IMR-90 (cell line): Measurements from ENCODE around the gene GDPD3. TPM values are rescaled to one million over a fixed set of nuclear protein-coding genes. Genes with fewer than 3 reads are reported as not detected.

Source experiments
- ATAC-seq: fragments of 200-7000 bp; cut with Tn5 transposase; 2 replicates; pipeline ENCODE4 v1.9.1; 2020; ENCODE audit warnings: low read depth, mild to moderate bottlenecking, moderate library complexity
- BruUV-seq: library from RNA; stranded (reverse); fragments of 400-500 nt; replicated peaks from 2 replicates; lab custom pipeline; 2021; lab: Mats Ljungman, UMichigan
- CTCF ChIA-PET: fragments of 300-600 bp; formaldehyde crosslinking; extraction: SDS; loops from one replicate; lab custom pipeline; 2021; ENCODE audit warnings: antibody characterized with exemption; lab: Yijun Ruan, JAX
- POLR2A ChIA-PET: fragments of 300-600 bp; sonication (Branson Sonifier 250); formaldehyde crosslinking; loops from one replicate; lab custom pipeline; 2022; ENCODE audit warnings: antibody characterized with exemption; ENCODE audit not compliant: unreplicated experiment; lab: Charles Lee
- DNase-seq: peaks from one replicate; pipeline ENCODE4 v3.0.0; 2013
- H2AFZ ChIP-seq: replicated peaks from 2 replicates; pipeline ENCODE3; 2013; ENCODE audit warnings: low read length, mild to moderate bottlenecking; ENCODE audit not compliant: poor library complexity
- H2AK5ac ChIP-seq: 2 replicates; pipeline ENCODE4 v1.6.1; 2013; ENCODE audit warnings: low read depth, low read length, inconsistent platforms
- H2AK9ac ChIP-seq: replicated peaks from 2 replicates; pipeline ENCODE3; 2013; ENCODE audit warnings: mild to moderate bottlenecking, low read depth, low read length, moderate library complexity; ENCODE audit not compliant: poor library complexity
- H2BK120ac ChIP-seq: 2 replicates; pipeline ENCODE4 v1.6.1; 2013; ENCODE audit warnings: low read depth, low read length, inconsistent platforms
- H2BK15ac ChIP-seq: 3 replicates; pipeline ENCODE4 v1.6.1; 2013; ENCODE audit warnings: low read depth, low read length, inconsistent platforms
- H2BK20ac ChIP-seq: 2 replicates; pipeline ENCODE4 v1.6.1; 2013; ENCODE audit warnings: low read depth, mild to moderate bottlenecking, inconsistent platforms, low read length, moderate library complexity
- H2BK5ac ChIP-seq: 2 replicates; pipeline ENCODE4 v1.6.1; 2013; ENCODE audit warnings: mild to moderate bottlenecking, low read depth, low read length, inconsistent platforms; ENCODE audit not compliant: poor library complexity, severe bottlenecking
- H3K14ac ChIP-seq: replicated peaks from 2 replicates; pipeline ENCODE4 v1.6.1; 2013; ENCODE audit warnings: low read depth, low read length, inconsistent platforms
- H3K18ac ChIP-seq: 2 replicates; pipeline ENCODE4 v1.6.1; 2013; ENCODE audit warnings: low read depth, low read length, control low read depth
- H3K23ac ChIP-seq: 2 replicates; pipeline ENCODE4 v1.6.1; 2013; ENCODE audit warnings: low read depth, low read length, inconsistent platforms
- H3K27ac ChIP-seq: 2 replicates; pipeline ENCODE4 v1.5.1; 2013; ENCODE audit warnings: mild to moderate bottlenecking, control low read depth, low read length; ENCODE audit not compliant: insufficient read depth
- H3K27me3 ChIP-seq: 2 replicates; pipeline ENCODE4 v1.6.1; 2013; ENCODE audit warnings: low read length; ENCODE audit not compliant: control insufficient read depth, insufficient read depth
- H3K36me3 ChIP-seq: 2 replicates; pipeline ENCODE4 v1.6.1; 2013; ENCODE audit warnings: low read length, mixed read lengths; ENCODE audit not compliant: control insufficient read depth, insufficient read depth
- H3K4ac ChIP-seq: 2 replicates; pipeline ENCODE4 v1.6.1; 2013; ENCODE audit warnings: low read depth, low read length, inconsistent platforms
- H3K4me1 ChIP-seq: 2 replicates; pipeline ENCODE4 v1.6.1; 2013; ENCODE audit warnings: low read length, mixed read lengths; ENCODE audit not compliant: control insufficient read depth, insufficient read depth
- H3K4me2 ChIP-seq: 2 replicates; pipeline ENCODE4 v1.6.1; 2013; ENCODE audit warnings: low read depth, mild to moderate bottlenecking, control low read depth, low read length, moderate library complexity
- H3K4me3 ChIP-seq: 2 replicates; pipeline ENCODE4 v1.5.1; 2013; ENCODE audit warnings: low read depth, mild to moderate bottlenecking, control low read depth, low read length, moderate library complexity; ENCODE audit not compliant: insufficient read depth
- H3K56ac ChIP-seq: 2 replicates; pipeline ENCODE4 v1.6.1; 2013; ENCODE audit warnings: low read length, inconsistent platforms; ENCODE audit not compliant: insufficient read depth; ENCODE audit errors: extremely low read depth
- H3K79me1 ChIP-seq, 2 experiments: 2 replicates each; pipeline ENCODE4 v1.6.1; 2013; ENCODE audit warnings: low read length in 2 of 2, inconsistent platforms in 1 of 2, low read depth in 1 of 2
- H3K9ac ChIP-seq: 2 replicates; pipeline ENCODE4 v1.6.1; 2013; ENCODE audit warnings: low read depth, low read length, control low read depth
- H3K9me1 ChIP-seq: 2 replicates; pipeline ENCODE4 v1.6.1; 2013; ENCODE audit warnings: low read length, inconsistent platforms; ENCODE audit not compliant: insufficient read depth
- H3K9me3 ChIP-seq: 2 replicates; pipeline ENCODE4 v1.6.1; 2013; ENCODE audit warnings: low read length; ENCODE audit not compliant: control insufficient read depth, insufficient read depth
- H4K20me1 ChIP-seq: 2 replicates; pipeline ENCODE4 v1.6.1; 2013; ENCODE audit warnings: low read length, inconsistent platforms; ENCODE audit not compliant: insufficient read depth
- H4K5ac ChIP-seq: 2 replicates; pipeline ENCODE4 v1.6.1; 2013; ENCODE audit warnings: mild to moderate bottlenecking, low read depth, low read length, control low read depth
- H4K8ac ChIP-seq, 2 experiments: 2 replicates each; pipeline ENCODE4 v1.6.1; 2013; ENCODE audit warnings: low read depth in 2 of 2, low read length in 2 of 2, control low read depth in 1 of 2, inconsistent platforms in 1 of 2
- H4K91ac ChIP-seq: 2 replicates; pipeline ENCODE4 v1.6.1; 2013; ENCODE audit warnings: low read depth, low read length, inconsistent platforms; ENCODE audit not compliant: insufficient read depth
- BHLHE40 ChIP-seq: fragments of 150-350 bp; IDR thresholded peaks from 2 replicates; pipeline ENCODE4 v1.6.1; 2016; ENCODE audit warnings: mild to moderate bottlenecking, low read depth, low read length
- CHD1 ChIP-seq: IDR thresholded peaks from 2 replicates; pipeline ENCODE4 v1.6.1; 2012; ENCODE audit warnings: low read depth, low read length, improper control_type of control experiment
- FOS ChIP-seq: fragments of 150-350 bp; IDR thresholded peaks from 2 replicates; pipeline ENCODE4 v1.6.1; 2016; ENCODE audit warnings: low read depth, low read length
- MAFK ChIP-seq: IDR thresholded peaks from 2 replicates; pipeline ENCODE4 v1.6.1; 2012; ENCODE audit warnings: low read depth, low read length, improper control_type of control experiment
- MAZ ChIP-seq: IDR thresholded peaks from 2 replicates; pipeline ENCODE4 v1.6.1; 2012; ENCODE audit warnings: low read depth, mild to moderate bottlenecking, low read length, improper control_type of control experiment, moderate library complexity, borderline replicate concordance
- MXI1 ChIP-seq: IDR thresholded peaks from 2 replicates; pipeline ENCODE4 v1.6.1; 2012; ENCODE audit warnings: low read depth, mild to moderate bottlenecking, low read length, moderate library complexity, borderline replicate concordance
- NFE2L2 ChIP-seq: fragments of 150-350 bp; IDR thresholded peaks from 2 replicates; pipeline ENCODE4 v1.6.1; 2016; ENCODE audit warnings: low read depth, mild to moderate bottlenecking, low read length
- POLR2A ChIP-seq: IDR thresholded peaks from 2 replicates; pipeline ENCODE4 v1.6.1; 2012; ENCODE audit warnings: mild to moderate bottlenecking, low read depth, low read length
- RCOR1 ChIP-seq: IDR thresholded peaks from 2 replicates; pipeline ENCODE4 v1.6.1; 2012; ENCODE audit warnings: mild to moderate bottlenecking, low read length, improper control_type of control experiment; ENCODE audit not compliant: insufficient replicate concordance
- SMC3 ChIP-seq: fragments of 150-350 bp; IDR thresholded peaks from 2 replicates; pipeline ENCODE4 v1.6.1; 2016; ENCODE audit warnings: low read depth, mild to moderate bottlenecking, antibody characterized with exemption, low read length, moderate library complexity
- WGBS, 2 experiments: methylation state at CpG; one replicate each; pipeline versions ENCODE4 v1.1.5 to v1.1.7; 2013; ENCODE audit warnings: missing lambda C conversion rate in 2 of 2; ENCODE audit not compliant: insufficient read length in 1 of 2; ENCODE audit errors: extremely low coverage in 2 of 2; 5-methylcytosine and 5-hydroxymethylcytosine counted together
- dilution Hi-C: fragments of 300-500 bp; cut with HindIII; formaldehyde crosslinking; loops from one replicate; pipeline ENCODE4 v1.14.3; 2018; ENCODE audit warnings: low sequenced_read_pairs; ENCODE audit not compliant: unreplicated experiment
- in situ Hi-C: fragments of 300-500 bp; cut with MboI; formaldehyde crosslinking; loops from 3 replicates; pipeline ENCODE4 v1.14.3; 2019; ENCODE audit warnings: low sequenced_read_pairs, inconsistent platforms, mixed read lengths
- intact Hi-C: fragments of 100-400 bp; cut with micrococcal nuclease; formaldehyde crosslinking; loops from 2 replicates; pipeline ENCODE4 v1.10.0; 2022
- polyA plus RNA-seq, 3 experiments: library from polyadenylated mRNA; depleted of rRNA; stranded (reverse); fragments of >200 nt; gene quantifications; 2 replicates each; pipeline ENCODE4 v1.2.3, GENCODE V29; 2012; ENCODE audit warnings: low replicate concordance in 1 of 3
- total RNA-seq: library from RNA; depleted of rRNA; stranded (reverse); fragments of >200 nt; gene quantifications from 2 replicates; pipeline ENCODE4 v1.2.3, GENCODE V29; 2012
- TF ChIP-seq, protein P1 (sequence below): fragments of 150-350 bp; IDR thresholded peaks from 2 replicates; pipeline ENCODE4 v1.6.1; 2017; ENCODE audit warnings: mild to moderate bottlenecking, antibody characterized with exemption, low read length, low read depth
- TF ChIP-seq, protein P2 (sequence below): conservative IDR thresholded peaks from 2 replicates; pipeline ENCODE4 v1.5.1; 2012; ENCODE audit warnings: mild to moderate bottlenecking, low read depth, low read length, improper control_type of control experiment

GDPD3 gene
- total and polyA plus RNA-seq, 2 of the 4 experiments (the other 2 are of a cell fraction): under 0.01 to 19.5 TPM

DNA sequence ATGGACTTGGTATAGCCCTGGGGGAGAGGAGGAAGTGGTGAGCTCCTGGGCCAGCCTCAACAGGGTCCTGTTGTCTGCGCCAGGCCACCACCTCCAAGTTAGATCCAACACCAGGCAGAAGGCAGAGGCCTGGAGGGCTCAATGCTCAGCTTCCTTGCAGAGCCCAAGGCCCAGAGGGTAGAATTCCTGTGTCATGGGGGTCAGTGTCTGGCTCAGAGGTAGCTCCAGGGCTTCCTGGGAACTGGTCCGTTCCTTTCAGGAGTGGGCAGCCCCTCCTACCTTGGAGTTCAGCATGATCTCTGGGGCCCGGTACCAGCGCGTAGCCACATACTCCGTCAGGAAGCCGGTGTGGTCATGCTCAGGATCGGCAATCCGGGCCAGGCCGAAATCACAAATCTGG, 4.4 kb upstream of the GDPD3 start:
- H3K27me3 ChIP-seq: no peaks in the 10 kb centered on the region
- no peak overlapping the region for H4K91ac ChIP-seq
- no peak overlapping the region for H2BK15ac ChIP-seq
- WGBS, 2 experiments: 98% methylated on average over 8 of the region's 10 CpGs; no CpG with 5 or more reads in 1 of the 2 experiments
- no peak overlapping the region for H2BK20ac ChIP-seq
- H3K23ac ChIP-seq: no peak overlapping the region
- peaks cover 0 to 16% of the 10 kb centered on the region in 2 experiments; a peak in 2 of 4 replicates for H3K79me1 ChIP-seq
- H3K9me1 ChIP-seq: peaks cover 3% of the 10 kb centered on the region; the same call in 1 of the 2 replicates
- ATAC-seq: no peak
- no peak for TF ChIP-seq NFE2L2
- TF ChIP-seq, protein P1, sequence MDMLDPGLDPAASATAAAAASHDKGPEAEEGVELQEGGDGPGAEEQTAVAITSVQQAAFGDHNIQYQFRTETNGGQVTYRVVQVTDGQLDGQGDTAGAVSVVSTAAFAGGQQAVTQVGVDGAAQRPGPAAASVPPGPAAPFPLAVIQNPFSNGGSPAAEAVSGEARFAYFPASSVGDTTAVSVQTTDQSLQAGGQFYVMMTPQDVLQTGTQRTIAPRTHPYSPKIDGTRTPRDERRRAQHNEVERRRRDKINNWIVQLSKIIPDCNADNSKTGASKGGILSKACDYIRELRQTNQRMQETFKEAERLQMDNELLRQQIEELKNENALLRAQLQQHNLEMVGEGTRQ: no peak
- TF ChIP-seq FOS: no peak
- no peak for TF ChIP-seq RCOR1
- TF ChIP-seq POLR2A: no peak
- TF ChIP-seq CHD1: no peak
- TF ChIP-seq BHLHE40: no peak
- TF ChIP-seq MAZ: no peak
- no peak for TF ChIP-seq MXI1
- TF ChIP-seq, protein P2, sequence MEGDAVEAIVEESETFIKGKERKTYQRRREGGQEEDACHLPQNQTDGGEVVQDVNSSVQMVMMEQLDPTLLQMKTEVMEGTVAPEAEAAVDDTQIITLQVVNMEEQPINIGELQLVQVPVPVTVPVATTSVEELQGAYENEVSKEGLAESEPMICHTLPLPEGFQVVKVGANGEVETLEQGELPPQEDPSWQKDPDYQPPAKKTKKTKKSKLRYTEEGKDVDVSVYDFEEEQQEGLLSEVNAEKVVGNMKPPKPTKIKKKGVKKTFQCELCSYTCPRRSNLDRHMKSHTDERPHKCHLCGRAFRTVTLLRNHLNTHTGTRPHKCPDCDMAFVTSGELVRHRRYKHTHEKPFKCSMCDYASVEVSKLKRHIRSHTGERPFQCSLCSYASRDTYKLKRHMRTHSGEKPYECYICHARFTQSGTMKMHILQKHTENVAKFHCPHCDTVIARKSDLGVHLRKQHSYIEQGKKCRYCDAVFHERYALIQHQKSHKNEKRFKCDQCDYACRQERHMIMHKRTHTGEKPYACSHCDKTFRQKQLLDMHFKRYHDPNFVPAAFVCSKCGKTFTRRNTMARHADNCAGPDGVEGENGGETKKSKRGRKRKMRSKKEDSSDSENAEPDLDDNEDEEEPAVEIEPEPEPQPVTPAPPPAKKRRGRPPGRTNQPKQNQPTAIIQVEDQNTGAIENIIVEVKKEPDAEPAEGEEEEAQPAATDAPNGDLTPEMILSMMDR: no peak
- no peak for TF ChIP-seq MAFK
- no peak for TF ChIP-seq SMC3
- H3K56ac ChIP-seq: no peak overlapping the region
- H4K20me1 ChIP-seq: no peaks in the 10 kb centered on the region
- H3K4ac ChIP-seq: no peak overlapping the region
- intact Hi-C loops (no loop called here), dilution Hi-C loops (no loop called here), in situ Hi-C loops (no loop called here)
- DNase-seq: no peak
- no peak overlapping the region for H2AK9ac ChIP-seq
- no peak overlapping the region for H2AFZ ChIP-seq
- ChIA-PET POLR2A (no interaction called here), CTCF (no interaction called here)
- BruUV-seq: no TSS peak
- no peak overlapping the region for H4K5ac ChIP-seq
- no peak overlapping the region for H2BK5ac ChIP-seq
- no peak overlapping the region for H2BK120ac ChIP-seq
- peaks cover 9% of the 10 kb centered on the region for H3K4me1 ChIP-seq
- H3K36me3 ChIP-seq: peaks cover 44% of the 10 kb centered on the region
- H3K27ac ChIP-seq: no peak overlapping the region
- no peak overlapping the region for H3K4me3 ChIP-seq
- H4K8ac ChIP-seq: no peak overlapping the region
- H3K14ac ChIP-seq: no peak overlapping the region
- no peak overlapping the region for H3K18ac ChIP-seq
- H3K9ac ChIP-seq: no peak overlapping the region
- H2AK5ac ChIP-seq: no peak overlapping the region
- no peak overlapping the region for H3K4me2 ChIP-seq
- H3K9me3 ChIP-seq: no peaks in the 10 kb centered on the region
